Measurements from ENCODE around the gene PBX1.

The PBX1 gene

GRCh38 chr1:164891615-164892014 is 332.6 kb downstream of the PBX1 start:
- no peak for TF ChIP-seq CTCF (IDR thresholded peaks at IDR 0.05; ENCODE audit: low read depth, low read length, missing control alignments)
- in situ Hi-C loops (cut with HindIII; ENCODE audit: low sequenced_read_pairs): no loop called here
- no peak overlapping the region for H3K4me3 ChIP-seq (ENCODE audit: low read depth, low read length)
- DNase-seq (ENCODE audit: low read depth): no peak

DNA sequence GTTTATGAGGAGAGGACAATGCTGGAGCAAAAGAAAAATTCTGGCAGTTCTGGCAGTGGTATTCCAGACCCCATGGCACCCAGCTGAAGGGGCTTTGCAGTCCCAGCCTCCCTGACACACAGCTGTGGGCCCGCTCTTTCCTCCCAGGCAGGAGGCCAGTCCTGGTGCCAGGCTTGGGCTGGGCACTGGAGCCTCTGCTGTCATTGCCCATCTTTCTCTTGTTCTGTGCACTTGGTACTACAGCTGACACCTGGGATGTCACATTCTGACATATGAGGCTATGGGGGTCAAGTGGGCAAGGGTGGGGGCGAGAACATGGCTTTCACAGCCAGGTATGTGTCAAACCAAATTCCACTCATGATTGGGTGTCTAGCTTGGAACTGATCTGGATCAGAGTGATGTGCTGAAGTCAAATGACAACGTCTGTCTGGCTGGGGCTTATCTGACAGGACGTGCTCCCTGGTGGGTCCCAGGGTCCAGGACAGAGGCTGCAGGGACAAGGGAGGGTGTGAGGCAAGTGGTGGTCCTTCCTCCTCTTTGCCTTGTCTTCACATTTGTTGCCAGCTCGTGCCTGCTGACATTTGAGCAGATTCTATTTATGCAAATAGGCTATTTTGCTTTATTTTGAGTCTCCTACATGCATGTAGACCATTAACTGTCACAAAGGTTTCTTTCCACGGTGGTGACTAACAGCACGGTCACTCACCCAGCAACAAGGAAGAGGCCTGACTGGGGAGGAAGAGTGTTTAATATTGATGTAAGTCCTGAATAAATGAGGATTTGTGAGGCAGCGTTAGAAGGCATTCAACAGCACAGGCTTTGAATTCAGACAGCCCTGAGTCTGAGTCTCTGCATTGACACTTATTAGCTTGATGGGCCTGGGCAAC is 336.3 kb downstream of the PBX1 start:
- DNase-seq (ENCODE audit: low read depth): no peak
- H3K4me3 ChIP-seq (ENCODE audit: low read depth, low read length): no peak overlapping the region
- in situ Hi-C loops (cut with HindIII; ENCODE audit: low sequenced_read_pairs): no loop called here
- no peak for TF ChIP-seq CTCF (IDR thresholded peaks at IDR 0.05; ENCODE audit: low read depth, low read length, missing control alignments)

GRCh38 chr1:164901031-164901430 is 342.0 kb downstream of the PBX1 start:
- in situ Hi-C loops (cut with HindIII; ENCODE audit: low sequenced_read_pairs): no loop called here
- TF ChIP-seq CTCF (IDR thresholded peaks at IDR 0.05; ENCODE audit: low read depth, low read length, missing control alignments): no peak
- DNase-seq (ENCODE audit: low read depth): no peak
- no peak overlapping the region for H3K4me3 ChIP-seq (ENCODE audit: low read depth, low read length)
